NCI-H82 treated with DMSO at 0.1 percent for 48 hours (cell line): ENCODE data around the gene PHF20.
"Not testable (repeated sequence)": the region's sequence is repeated elsewhere in the genome, so short reads cannot be mapped to it uniquely, and the experiment has no call there.

Experiments used
- DNase-seq: peaks from one replicate; lab custom pipeline; 2025; ENCODE audit not compliant: unreplicated experiment; lab: John Stamatoyannopoulos, UW

PHF20 gene

DNA sequence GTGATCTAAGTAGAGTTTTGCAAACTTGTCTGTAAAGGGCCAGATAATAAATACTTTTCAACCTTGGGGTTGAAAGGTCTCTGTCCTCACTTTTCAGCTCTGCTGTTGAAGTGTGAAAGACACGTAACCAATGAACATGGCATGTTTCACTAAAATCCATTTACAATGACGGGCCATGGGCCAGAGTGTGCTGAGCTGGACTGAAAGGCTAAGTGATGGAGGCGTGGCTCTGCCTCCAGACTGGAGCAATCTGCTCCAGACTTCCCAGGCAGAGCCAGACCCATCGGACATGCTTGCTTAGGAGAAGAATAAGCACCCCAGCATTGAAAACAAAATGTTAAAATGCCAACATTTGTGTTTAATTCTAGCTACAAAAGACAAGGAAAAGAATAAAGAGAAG is 141.1 kb downstream of the PHF20 start:
- no peak for DNase-seq

- no peak for DNase-seq
Measured at GRCh38 chr20:35917077-35917476, 145.3 kb downstream of the PHF20 start.

DNA sequence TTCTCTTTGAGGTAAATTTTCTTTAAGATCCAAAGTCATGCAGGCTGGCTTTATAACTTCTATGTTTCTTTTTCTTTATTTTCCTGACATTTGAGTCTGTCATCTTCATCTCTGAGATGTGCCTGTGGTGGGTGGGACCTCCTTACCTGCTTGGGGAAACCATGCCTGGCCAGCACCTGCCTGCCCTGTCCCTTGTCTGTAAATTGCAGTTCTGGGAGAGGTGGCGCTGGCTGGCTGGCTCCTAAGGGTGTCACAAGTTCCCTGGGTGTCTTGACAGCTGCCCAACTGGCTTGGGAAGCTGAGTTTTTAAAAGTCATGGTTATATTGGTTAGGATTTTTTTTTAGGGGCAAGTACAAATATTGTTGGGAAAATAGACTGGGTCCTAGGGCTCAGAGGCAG is 146.2 kb downstream of the PHF20 start:
- DNase-seq = no peak

DNA sequence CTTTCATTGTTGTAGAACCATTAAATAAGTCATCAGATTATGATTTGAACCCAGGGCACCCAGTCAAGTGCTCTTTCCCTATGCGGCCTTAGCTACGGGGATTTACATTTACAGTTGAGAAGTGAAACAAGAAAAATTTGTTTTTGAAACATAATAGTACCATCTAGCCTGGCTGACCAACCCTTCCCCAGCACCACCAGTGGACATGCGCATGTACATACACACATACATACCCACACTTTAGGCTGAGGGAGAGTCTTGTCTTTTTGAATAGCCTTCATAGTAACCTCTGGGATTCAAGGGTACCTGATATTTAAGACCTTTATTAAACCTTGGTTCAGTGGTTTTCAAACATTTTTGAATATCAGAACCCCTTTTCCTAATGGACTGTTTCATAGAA is 148.7 kb downstream of the PHF20 start:
- no peak for DNase-seq

- no peak for DNase-seq
Measured at GRCh38 chr20:35929301-35929700, 157.5 kb downstream of the PHF20 start.

DNA sequence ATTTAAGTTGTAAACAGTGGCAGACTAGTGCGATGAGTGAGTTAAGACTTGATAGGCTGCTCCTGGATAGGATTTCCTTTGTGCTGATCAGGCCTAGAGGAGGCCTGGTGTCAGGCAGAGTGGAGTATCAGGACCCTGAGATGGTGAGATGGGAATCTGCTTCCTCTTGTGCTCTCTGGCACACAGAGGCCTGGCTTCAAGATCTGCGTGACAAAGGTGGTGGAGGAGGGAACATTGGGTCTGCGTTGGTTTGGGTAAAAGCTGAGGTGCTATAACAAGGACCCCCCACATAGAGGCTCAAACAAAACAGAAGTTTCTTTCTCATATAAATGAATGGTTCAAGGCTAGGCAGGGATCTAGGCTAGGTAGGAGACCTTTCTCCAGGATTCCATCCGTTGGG is 162.2 kb downstream of the PHF20 start:
- DNase-seq = no peak

DNA sequence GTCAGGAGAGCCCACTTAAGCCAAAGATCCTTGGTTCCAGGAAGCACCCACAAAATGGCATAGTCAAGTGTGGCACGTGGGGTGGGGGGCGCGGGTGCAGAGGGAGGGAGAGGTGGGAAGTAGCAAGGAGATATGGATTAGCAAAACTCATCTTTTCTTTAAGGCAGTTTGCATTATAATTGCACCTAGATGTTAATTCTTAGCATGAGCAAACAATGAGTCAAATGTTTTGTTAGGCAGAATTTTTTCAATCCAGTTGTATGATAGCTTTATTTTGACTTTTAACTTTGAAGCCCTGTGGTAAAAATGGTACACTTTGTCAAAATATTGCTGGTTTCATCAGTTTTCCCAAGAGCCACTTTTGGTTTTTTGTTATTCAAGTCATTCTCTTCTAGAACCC is 167.4 kb downstream of the PHF20 start:
- no peak for DNase-seq

GRCh38 chr20:35941620-35942019 is 169.8 kb downstream of the PHF20 start:
- no peak for DNase-seq

- DNase-seq = peak; percentile 39
Measured at GRCh38 chr20:35942243-35942642, 170.4 kb downstream of the PHF20 start.

DNA sequence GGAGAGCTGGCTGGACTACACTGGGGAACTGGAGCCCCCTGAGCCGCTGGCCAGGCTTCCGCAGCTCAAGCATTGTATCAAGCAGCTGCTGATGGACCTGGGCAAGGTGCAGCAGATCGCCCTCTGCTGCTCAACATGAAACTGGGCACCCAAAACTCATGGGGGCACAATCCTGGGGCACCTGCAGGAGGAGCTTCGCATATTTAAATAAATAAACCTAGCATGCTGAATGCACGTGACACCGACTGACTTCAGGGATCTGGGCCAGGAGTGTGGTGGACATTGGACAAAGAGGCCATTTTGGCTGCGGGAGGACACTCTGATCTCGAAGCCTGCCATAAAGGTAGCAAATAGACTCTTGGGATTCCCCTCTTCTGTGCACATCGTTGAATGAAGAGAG is 175.7 kb downstream of the PHF20 start:
- peak; percentile 3 for DNase-seq

- no peak for DNase-seq
Measured at GRCh38 chr20:35947907-35948306, 176.1 kb downstream of the PHF20 start.

DNA sequence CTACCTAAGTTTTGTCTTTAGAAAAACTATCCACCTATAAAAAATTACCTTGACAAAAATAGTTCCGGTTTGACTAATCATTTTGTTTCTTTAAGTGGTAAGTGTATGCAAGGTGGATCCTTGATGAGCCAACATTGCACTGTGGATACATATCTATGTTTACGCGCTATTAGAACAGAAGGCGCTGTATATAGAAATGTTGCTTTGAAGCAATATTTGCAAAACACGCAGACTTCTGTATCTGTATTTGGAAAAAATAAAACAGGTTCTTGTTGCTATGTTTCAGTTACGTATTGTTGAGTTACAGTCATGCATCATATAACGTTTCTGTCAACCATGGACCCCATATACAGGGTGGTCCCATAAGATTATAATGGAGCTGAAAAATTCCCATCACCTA is 178.3 kb downstream of the PHF20 start:
- no peak for DNase-seq

GRCh38 chr20:35952080-35952479 is 180.3 kb downstream of the PHF20 start:
- DNase-seq = not testable (repeated sequence)

DNA sequence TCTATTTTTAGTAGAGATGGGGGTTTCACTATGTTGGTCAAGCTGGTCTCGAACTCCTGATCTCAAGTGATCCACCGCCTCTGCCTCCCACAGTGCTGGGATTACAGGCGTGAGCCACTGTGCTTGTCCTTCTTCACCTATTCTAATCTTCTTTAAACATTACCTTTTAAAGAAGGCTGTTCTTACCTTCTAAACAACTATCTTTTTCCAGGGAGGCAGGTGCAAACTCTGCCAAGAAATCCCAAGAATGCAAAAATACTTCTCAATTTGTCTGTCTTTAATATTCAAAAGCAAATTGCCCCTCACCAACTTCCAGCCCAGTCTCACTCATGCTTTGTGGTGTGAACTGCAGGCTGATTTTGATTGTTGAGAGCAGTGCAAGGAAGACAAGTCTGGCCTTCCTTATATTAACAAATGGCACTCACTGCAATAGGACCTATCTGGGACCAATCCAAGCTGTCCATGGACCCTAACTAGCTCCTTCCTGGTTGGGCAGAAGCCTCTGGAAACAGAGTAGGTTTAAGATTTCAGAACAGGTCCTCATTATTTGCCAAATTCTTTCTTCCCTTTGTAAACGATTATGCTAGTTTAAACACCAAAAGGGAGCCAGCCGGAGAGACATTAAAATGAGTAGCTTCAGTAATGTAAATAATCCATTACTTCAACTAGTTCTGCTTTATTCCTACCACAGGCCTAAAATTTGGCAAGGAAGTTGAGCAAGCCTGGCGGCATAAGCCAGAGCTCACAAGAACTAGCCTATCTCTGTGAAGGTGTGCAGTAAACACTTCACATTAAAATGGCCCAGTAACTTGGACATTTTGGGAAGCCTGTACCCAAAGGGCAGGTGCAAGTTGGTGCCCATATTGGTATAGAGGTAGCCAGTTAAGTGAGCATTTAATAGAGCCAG is 180.9 kb downstream of the PHF20 start:
- DNase-seq = no peak

GRCh38 chr20:35953387-35954199 is 181.8 kb downstream of the PHF20 start:
- no peak for DNase-seq

GRCh38 chr20:35954200-35954906 is 182.5 kb downstream of the PHF20 start, which contains the start of gene SCAND1:
Gene SCAND1 (minus strand): TSS chr20:35954502. CDS start chr20:35954284, 218 bp downstream.
- DNase-seq = peak; percentile 89

DNA sequence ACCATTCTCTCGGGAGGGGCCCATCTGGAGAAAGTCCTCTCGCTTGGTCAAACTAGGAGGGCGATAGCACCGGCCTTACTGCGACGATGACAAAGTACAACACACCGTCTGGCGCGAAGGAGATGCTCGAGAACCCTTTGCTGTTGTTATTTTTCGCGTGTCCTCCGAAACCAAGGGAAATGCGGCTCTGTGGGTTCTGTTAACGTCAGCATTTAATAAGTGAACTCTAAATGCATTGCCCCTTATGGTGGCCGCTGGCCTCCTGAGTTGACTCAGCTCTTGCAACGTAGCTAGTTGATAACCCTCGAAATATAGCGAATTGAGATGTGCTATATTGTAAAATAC is 183.1 kb downstream of the PHF20 start:
- no peak for DNase-seq

DNA sequence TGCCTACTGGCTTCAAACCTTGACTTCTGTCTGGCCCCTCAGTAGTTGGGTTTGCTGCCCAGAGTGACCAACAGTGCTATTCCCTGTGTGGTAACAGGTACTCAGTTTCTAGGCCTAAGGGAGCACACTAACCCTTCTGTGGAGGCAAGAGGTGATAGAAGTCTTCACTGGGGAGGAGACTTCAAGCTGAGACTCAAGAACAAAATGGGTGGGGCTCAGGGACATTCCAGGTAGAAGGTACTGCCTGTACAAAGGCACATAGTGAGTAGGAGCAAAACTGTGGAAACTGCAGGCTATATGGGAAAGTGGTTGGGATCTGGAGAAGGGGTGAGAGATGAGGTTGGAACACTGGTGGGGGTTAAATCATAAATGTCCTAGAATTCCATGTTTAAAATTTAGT is 184.8 kb downstream of the PHF20 start:
- DNase-seq = no peak

DNA sequence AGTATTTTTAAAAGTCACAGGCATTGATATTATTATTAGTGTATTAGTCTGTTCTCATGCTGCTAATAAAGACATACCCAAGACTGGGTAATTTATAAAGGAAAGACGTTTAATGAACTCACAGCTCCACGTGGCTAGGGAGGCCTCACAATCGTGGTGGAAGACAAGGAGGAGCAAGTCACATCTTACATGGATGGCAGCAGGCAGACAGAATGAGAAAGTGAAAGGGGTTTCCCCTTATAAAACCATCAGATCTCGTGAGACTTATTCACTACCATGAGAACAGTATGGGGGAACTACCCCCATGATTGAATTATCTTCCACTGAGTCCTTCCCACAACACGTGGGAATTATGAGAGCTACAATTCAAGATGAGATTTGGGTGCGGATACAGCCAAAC is 187.5 kb downstream of the PHF20 start:
- not testable (repeated sequence) for DNase-seq

DNA sequence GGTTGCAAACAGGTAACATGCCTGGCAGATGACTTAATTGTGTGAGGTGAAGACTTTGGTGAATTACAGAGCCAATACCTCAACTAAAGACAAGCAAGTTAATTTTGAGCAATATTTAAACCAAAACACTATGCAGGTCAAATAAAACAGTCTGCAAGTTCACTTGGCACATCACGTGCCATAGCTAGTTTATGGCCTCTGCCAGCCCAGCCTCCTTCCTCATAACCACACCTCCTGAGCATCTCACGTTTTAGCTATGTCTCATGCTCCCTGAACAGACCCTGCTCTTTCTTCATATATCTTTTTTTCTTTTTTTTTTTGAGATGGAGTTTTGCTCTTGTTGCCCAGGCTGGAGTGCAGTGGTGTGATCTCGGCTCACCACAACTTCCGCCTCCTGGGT is 192.1 kb downstream of the PHF20 start:
- no peak for DNase-seq

- no peak for DNase-seq
Measured at GRCh38 chr20:35967979-35968640, 196.3 kb downstream of the PHF20 start, which contains the start of gene CNBD2. Gene CNBD2 (plus strand): TSS chr20:35968590. CDS start chr20:35968763, 173 bp downstream.
